Testis (tissue), 3 donors: Measurements from ENCODE around the gene ELOVL2. TPM values are rescaled to one million over a fixed set of nuclear protein-coding genes. Genes with fewer than 3 reads are reported as not detected.

Experiments used
- DNase-seq: peaks from one replicate; pipeline ENCODE4 v3.0.0-alpha.2; 2019
- H3K27ac ChIP-seq, 2 donors: fragments of 200-600 bp; sonication (generic); one replicate each; pipeline ENCODE4 v1.5.1; 2019
- H3K27me3 ChIP-seq: fragments of 200-600 bp; sonication (generic); one replicate; pipeline ENCODE4 v1.5.1; 2019
- H3K36me3 ChIP-seq: fragments of 200-600 bp; sonication (generic); one replicate; pipeline ENCODE4 v1.5.1; 2017; ENCODE audit warnings: low read depth; ENCODE audit errors: missing control alignments
- H3K4me1 ChIP-seq: fragments of 200-600 bp; sonication (generic); one replicate; pipeline ENCODE4 v1.5.1; 2019
- H3K4me3 ChIP-seq, 2 donors: fragments of 200-600 bp; sonication (generic); one replicate each; pipeline ENCODE4 v1.5.1; 2017 to 2019
- H3K9me3 ChIP-seq: fragments of 200-600 bp; sonication (generic); one replicate; pipeline ENCODE4 v1.5.1; 2017
- POLR2A ChIP-seq: fragments of 450-650 bp; IDR thresholded peaks from one replicate; pipeline ENCODE4 v1.6.1; 2017; ENCODE audit warnings: antibody characterized with exemption, mild to moderate bottlenecking, moderate library complexity
- WGBS, 2 donors: methylation state at CpG; one replicate each; pipeline ENCODE4 v1.1.5; 2018; 5-methylcytosine and 5-hydroxymethylcytosine counted together
- intact Hi-C: fragments of 100-400 bp; cut with DNase I; formaldehyde crosslinking; loops from one replicate; pipeline ENCODE4 v1.15.1; 2023; ENCODE audit warnings: low total_unique reads
- polyA plus RNA-seq: library from polyadenylated mRNA; stranded (reverse); fragments of 350-450 nt; fragmentation: Illumina TruSeq; extraction: RNeasy Lipid Tissue Mini Kit (QIAGEN cat#74804); gene quantifications from one replicate; pipeline ENCODE4 v1.2.3, GENCODE V29; 2014; ENCODE audit warnings: low read depth, low replicate concordance; ENCODE audit not compliant: insufficient read depth
- total RNA-seq, 2 donors: library from RNA; depleted of rRNA; stranded (reverse); fragments of >200 nt; gene quantifications; one replicate each; pipeline ENCODE4 v1.2.3, GENCODE V29; 2016
- TF ChIP-seq, protein P1 (sequence below), 3 experiments: fragments of 450-650 bp in 2 of 3; fragments of 200-600 bp in 1 of 3; sonication (generic) in 1 of 3; IDR thresholded peaks; one replicate each; pipeline ENCODE4 v1.5.1; 2016 to 2019; ENCODE audit warnings: antibody characterized with exemption in 3 of 3, mild to moderate bottlenecking in 2 of 3, moderate library complexity in 1 of 3

The ELOVL2 gene
- total and polyA plus RNA-seq, 3 donors from 2014 or later, result 25.0 to 30.7 (median 26.7) TPM

DNA sequence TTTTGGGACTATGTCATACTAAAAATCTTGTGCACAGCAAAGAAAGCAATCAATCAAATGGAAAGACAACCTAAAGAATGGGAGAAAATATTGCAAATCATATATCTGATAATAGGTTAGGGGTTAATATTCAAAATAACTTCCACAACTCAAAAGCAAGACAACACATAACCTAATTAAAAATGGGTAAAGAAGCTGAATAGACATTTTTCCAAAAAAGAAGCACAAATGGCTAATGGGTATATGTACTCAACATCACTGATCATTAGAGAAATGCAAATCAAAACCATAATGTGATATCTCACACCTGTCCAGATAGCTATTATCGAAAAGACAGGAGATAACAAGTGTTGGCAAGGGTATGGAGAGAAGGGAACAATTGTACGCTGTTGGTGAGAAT is 104.3 kb downstream of the ELOVL2 start:
- no peak for DNase-seq
- intact Hi-C loops, result no loop called here

DNA sequence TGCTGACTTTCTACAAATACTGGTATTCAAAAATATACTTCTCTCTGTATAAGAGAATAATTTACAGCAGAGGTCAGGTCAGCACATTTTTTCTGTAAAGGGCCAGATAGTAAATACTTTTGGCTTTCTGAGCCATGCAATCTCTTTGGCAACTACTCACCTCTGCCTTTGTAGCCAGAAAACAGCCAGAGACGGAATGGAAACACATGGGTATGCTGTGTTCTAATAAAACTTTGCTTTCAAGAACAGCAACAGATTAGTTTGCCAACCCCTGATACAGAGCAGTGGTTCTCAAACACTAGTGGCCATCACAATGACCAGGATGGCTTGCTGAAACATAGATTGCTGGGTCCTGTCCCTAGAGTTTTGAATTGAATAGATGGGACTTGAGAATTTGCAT is 111.0 kb downstream of the ELOVL2 start:
- intact Hi-C loops, result no loop called here
- Histone ChIP-seq H3K9me3 (no peaks in the 10 kb centered on the region), H3K36me3 (no peaks in the 10 kb centered on the region), H3K27me3 (no peaks in the 10 kb centered on the region), H3K4me3 (no peak overlapping the region), H3K27ac (no peak overlapping the region), H3K4me1 (no peaks in the 10 kb centered on the region)
- WGBS, 2 donors, result 47 to 65% methylated on average over 1 of the region's 1 CpG
- no peak for TF ChIP-seq POLR2A
- TF ChIP-seq, protein P1, sequence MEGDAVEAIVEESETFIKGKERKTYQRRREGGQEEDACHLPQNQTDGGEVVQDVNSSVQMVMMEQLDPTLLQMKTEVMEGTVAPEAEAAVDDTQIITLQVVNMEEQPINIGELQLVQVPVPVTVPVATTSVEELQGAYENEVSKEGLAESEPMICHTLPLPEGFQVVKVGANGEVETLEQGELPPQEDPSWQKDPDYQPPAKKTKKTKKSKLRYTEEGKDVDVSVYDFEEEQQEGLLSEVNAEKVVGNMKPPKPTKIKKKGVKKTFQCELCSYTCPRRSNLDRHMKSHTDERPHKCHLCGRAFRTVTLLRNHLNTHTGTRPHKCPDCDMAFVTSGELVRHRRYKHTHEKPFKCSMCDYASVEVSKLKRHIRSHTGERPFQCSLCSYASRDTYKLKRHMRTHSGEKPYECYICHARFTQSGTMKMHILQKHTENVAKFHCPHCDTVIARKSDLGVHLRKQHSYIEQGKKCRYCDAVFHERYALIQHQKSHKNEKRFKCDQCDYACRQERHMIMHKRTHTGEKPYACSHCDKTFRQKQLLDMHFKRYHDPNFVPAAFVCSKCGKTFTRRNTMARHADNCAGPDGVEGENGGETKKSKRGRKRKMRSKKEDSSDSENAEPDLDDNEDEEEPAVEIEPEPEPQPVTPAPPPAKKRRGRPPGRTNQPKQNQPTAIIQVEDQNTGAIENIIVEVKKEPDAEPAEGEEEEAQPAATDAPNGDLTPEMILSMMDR (IDR thresholded peaks at IDR 0.05), result no peak
- DNase-seq, result no peak

More for the DNA sequence above, 104.3 kb downstream of the ELOVL2 start:
- H3K27ac ChIP-seq, result no peak overlapping the region
- no peaks in the 10 kb centered on the region for H3K36me3 ChIP-seq
- H3K27me3 ChIP-seq, result no peaks in the 10 kb centered on the region
- H3K4me1 ChIP-seq, result no peaks in the 10 kb centered on the region
- TF ChIP-seq, protein P1 (IDR thresholded peaks at IDR 0.05), result no peak
- WGBS, 2 donors, result 96 to 97% methylated on average over 2 of the region's 2 CpGs
- H3K9me3 ChIP-seq, result no peaks in the 10 kb centered on the region
- H3K4me3 ChIP-seq, result no peak overlapping the region

Other genes starting within 250 kb of the ELOVL2 start
- 1 to 10 TPM; 5.3 to 9.4 TPM for gene MAK, start 205.8 kb downstream of the ELOVL2 start, total RNA-seq
- 21.2 TPM for gene MAK, start 205.8 kb downstream of the ELOVL2 start, polyA plus RNA-seq
- gene GCM2, start 162.3 kb downstream of the ELOVL2 start, total RNA-seq, result 1 to 10 TPM; 1.0 to 1.2 TPM
- gene GCM2, start 162.3 kb downstream of the ELOVL2 start, polyA plus RNA-seq, result 0.90 TPM
- 1 to 10 TPM; 6.9 to 8.7 TPM for gene SYCP2L, start 157.3 kb downstream of the ELOVL2 start, total RNA-seq
- gene SYCP2L, start 157.3 kb downstream of the ELOVL2 start, polyA plus RNA-seq, result 5.4 TPM
- gene SMIM13, start 49.5 kb upstream of the ELOVL2 start, total RNA-seq, result 10 to 100 TPM in 1 of 2 donors, 1 to 10 TPM in 1; 8.9 to 13.2 TPM
- 7.2 TPM for gene SMIM13, start 49.5 kb upstream of the ELOVL2 start, polyA plus RNA-seq
- gene ERVFRD-1, start 67.4 kb upstream of the ELOVL2 start, total RNA-seq, result not detected
- 0.16 TPM for gene ERVFRD-1, start 67.4 kb upstream of the ELOVL2 start, polyA plus RNA-seq
- 10 to 100 TPM; 31.8 to 67.0 TPM for gene NEDD9, start 188.4 kb upstream of the ELOVL2 start, total RNA-seq
- 21.0 TPM for gene NEDD9, start 188.4 kb upstream of the ELOVL2 start, polyA plus RNA-seq